ENCODE results near the gene SLC6A6. TPM values are rescaled to one million over a fixed set of nuclear protein-coding genes. Genes with fewer than 3 reads are reported as not detected.

The SLC6A6 gene
- total RNA-seq, 1 donor from 2014 or later: 32.9 TPM

GRCh38 chr3:14475621-14476020 lies 73.2 kb downstream of the SLC6A6 start:
- Mint-ChIP-seq H3K9me3 (no peaks in the 10 kb centered on the region), H3K4me3 (no peak overlapping the region), H3K27me3 (ENCODE audit: insufficient read depth, low read depth) (peaks cover 4% of the 10 kb centered on the region), H3K4me1 (peaks cover 13% of the 10 kb centered on the region), H3K27ac (no peak overlapping the region), H3K36me3 (peaks cover 28% of the 10 kb centered on the region)
- Histone ChIP-seq H3K9me3 (ENCODE audit: low read depth) (no peaks in the 10 kb centered on the region), H4K20me1 (ENCODE audit: low read depth) (no peaks in the 10 kb centered on the region), H3K27ac (no peak overlapping the region), H2AFZ (replicated peaks) (no peak overlapping the region), H3K4me1 (no peaks in the 10 kb centered on the region), H3K36me3 (no peaks in the 10 kb centered on the region), H3K4me2 (no peak overlapping the region), H3K4me3 (no peak overlapping the region), H3K27me3 (no peaks in the 10 kb centered on the region), H3K9ac (no peak overlapping the region), H3F3A (ENCODE audit: low read depth) (no peaks in the 10 kb centered on the region), H3K79me2 (ENCODE audit: low read depth) (no peaks in the 10 kb centered on the region)
- no peak for TF ChIP-seq EZH2phosphoT487 (IDR thresholded peaks at IDR 0.05)
- no peak for TF ChIP-seq EZH2 (IDR thresholded peaks at IDR 0.05)
- TF ChIP-seq, protein P1, sequence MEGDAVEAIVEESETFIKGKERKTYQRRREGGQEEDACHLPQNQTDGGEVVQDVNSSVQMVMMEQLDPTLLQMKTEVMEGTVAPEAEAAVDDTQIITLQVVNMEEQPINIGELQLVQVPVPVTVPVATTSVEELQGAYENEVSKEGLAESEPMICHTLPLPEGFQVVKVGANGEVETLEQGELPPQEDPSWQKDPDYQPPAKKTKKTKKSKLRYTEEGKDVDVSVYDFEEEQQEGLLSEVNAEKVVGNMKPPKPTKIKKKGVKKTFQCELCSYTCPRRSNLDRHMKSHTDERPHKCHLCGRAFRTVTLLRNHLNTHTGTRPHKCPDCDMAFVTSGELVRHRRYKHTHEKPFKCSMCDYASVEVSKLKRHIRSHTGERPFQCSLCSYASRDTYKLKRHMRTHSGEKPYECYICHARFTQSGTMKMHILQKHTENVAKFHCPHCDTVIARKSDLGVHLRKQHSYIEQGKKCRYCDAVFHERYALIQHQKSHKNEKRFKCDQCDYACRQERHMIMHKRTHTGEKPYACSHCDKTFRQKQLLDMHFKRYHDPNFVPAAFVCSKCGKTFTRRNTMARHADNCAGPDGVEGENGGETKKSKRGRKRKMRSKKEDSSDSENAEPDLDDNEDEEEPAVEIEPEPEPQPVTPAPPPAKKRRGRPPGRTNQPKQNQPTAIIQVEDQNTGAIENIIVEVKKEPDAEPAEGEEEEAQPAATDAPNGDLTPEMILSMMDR (IDR thresholded peaks at IDR 0.05): no peak
- no peak for DNase-seq (ENCODE audit: low spot score)

GRCh38 chr3:14476583-14477265 lies 74.3 kb downstream of the SLC6A6 start:
- Mint-ChIP-seq H3K27ac (no peak overlapping the region), H3K9me3 (no peaks in the 10 kb centered on the region), H3K4me1 (peaks cover 13% of the 10 kb centered on the region), H3K4me3 (no peak overlapping the region), H3K36me3 (peaks cover 28% of the 10 kb centered on the region), H3K27me3 (ENCODE audit: insufficient read depth, low read depth) (peaks cover 4% of the 10 kb centered on the region)
- H4K20me1 ChIP-seq (ENCODE audit: low read depth): no peaks in the 10 kb centered on the region
- no peaks in the 10 kb centered on the region for H3K4me1 ChIP-seq
- no peak overlapping the region for H3K9ac ChIP-seq
- no peak overlapping the region for H2AFZ ChIP-seq (replicated peaks)
- TF ChIP-seq EZH2phosphoT487 (IDR thresholded peaks at IDR 0.05) (no peak), EZH2 (IDR thresholded peaks at IDR 0.05) (no peak)
- TF ChIP-seq, protein P1 (IDR thresholded peaks at IDR 0.05): no peak
- no peak overlapping the region for H3K4me2 ChIP-seq
- H3K27me3 ChIP-seq: no peaks in the 10 kb centered on the region
- no peaks in the 10 kb centered on the region for H3K79me2 ChIP-seq (ENCODE audit: low read depth)
- H3K4me3 ChIP-seq: no peak overlapping the region
- no peaks in the 10 kb centered on the region for H3K36me3 ChIP-seq
- no peak overlapping the region for H3K27ac ChIP-seq
- H3K9me3 ChIP-seq (ENCODE audit: low read depth): no peaks in the 10 kb centered on the region
- H3F3A ChIP-seq (ENCODE audit: low read depth): no peaks in the 10 kb centered on the region
- no peak for DNase-seq (ENCODE audit: low spot score)

GRCh38 chr3:14477311-14477935 lies 75.0 kb downstream of the SLC6A6 start:
- no peaks in the 10 kb centered on the region for H3K79me2 ChIP-seq (ENCODE audit: low read depth)
- peaks cover 24% of the 10 kb centered on the region for H3K36me3 Mint-ChIP-seq

More at GRCh38 chr3:14477311-14477935, 75.0 kb downstream of the SLC6A6 start:
- H3K4me3 ChIP-seq: no peak overlapping the region
- H3K9me3 ChIP-seq (ENCODE audit: low read depth): no peaks in the 10 kb centered on the region
- Mint-ChIP-seq H3K4me1 (peaks cover 9% of the 10 kb centered on the region), H3K9me3 (no peaks in the 10 kb centered on the region), H3K27me3 (ENCODE audit: insufficient read depth, low read depth) (peaks cover 4% of the 10 kb centered on the region), H3K4me3 (no peak overlapping the region), H3K27ac (no peak overlapping the region)
- H3K27ac ChIP-seq: no peak overlapping the region
- no peaks in the 10 kb centered on the region for H3K4me1 ChIP-seq
- TF ChIP-seq, protein P1 (IDR thresholded peaks at IDR 0.05): no peak
- TF ChIP-seq EZH2phosphoT487 (IDR thresholded peaks at IDR 0.05) (no peak), EZH2 (IDR thresholded peaks at IDR 0.05) (no peak)
- H4K20me1 ChIP-seq (ENCODE audit: low read depth): no peaks in the 10 kb centered on the region
- no peaks in the 10 kb centered on the region for H3K36me3 ChIP-seq
- no peak for DNase-seq (ENCODE audit: low spot score)
- no peak overlapping the region for H3K4me2 ChIP-seq
- no peak overlapping the region for H2AFZ ChIP-seq (replicated peaks)
- H3K9ac ChIP-seq: no peak overlapping the region
- no peaks in the 10 kb centered on the region for H3F3A ChIP-seq (ENCODE audit: low read depth)
- no peaks in the 10 kb centered on the region for H3K27me3 ChIP-seq

Data from neural progenitor cell (in vitro differentiated cells).